KMS-11 (cell line): ENCODE measurements around the gene FIGLA.
"Not testable (repeated sequence)": the region's sequence is repeated elsewhere in the genome, so short reads cannot be mapped to it uniquely, and the experiment has no call there.

Experiments
- H2AFZ ChIP-seq: fragments of 200-600 bp; sonication (generic); 2 replicates; pipeline ENCODE4 v1.6.1; 2016; ENCODE audit warnings: antibody characterized with exemption, mixed run types, low read depth
- H3K27ac ChIP-seq: fragments of 200-600 bp; sonication (generic); 2 replicates; pipeline ENCODE4 v1.6.1; 2016; ENCODE audit warnings: mild to moderate bottlenecking, mixed run types
- H3K27me3 ChIP-seq: fragments of 200-600 bp; sonication (generic); 2 replicates; pipeline ENCODE4 v1.6.1; 2017; ENCODE audit warnings: mild to moderate bottlenecking, low read depth, mixed run types, moderate library complexity; ENCODE audit not compliant: insufficient read depth
- H3K36me3 ChIP-seq: fragments of 200-600 bp; sonication (generic); 2 replicates; pipeline ENCODE4 v1.6.1; 2017; ENCODE audit warnings: mild to moderate bottlenecking, mixed run types; ENCODE audit not compliant: insufficient read depth
- H3K4me1 ChIP-seq: fragments of 200-600 bp; sonication (generic); 2 replicates; pipeline ENCODE4 v1.6.1; 2016; ENCODE audit warnings: mild to moderate bottlenecking, low read depth, mixed run types; ENCODE audit not compliant: poor library complexity, severe bottlenecking
- H3K4me2 ChIP-seq: fragments of 200-600 bp; sonication (generic); 2 replicates; pipeline ENCODE4 v1.7.0; 2016; ENCODE audit warnings: mild to moderate bottlenecking, mixed run types
- H3K4me3 ChIP-seq: fragments of 200-600 bp; sonication (generic); IDR thresholded peaks from 2 replicates; pipeline ENCODE4 v1.6.1; 2017; ENCODE audit warnings: low read depth, low read length, mixed read lengths; ENCODE audit not compliant: insufficient read depth
- H3K79me2 ChIP-seq: fragments of 200-600 bp; sonication (generic); 2 replicates; pipeline ENCODE4 v1.6.1; 2016; ENCODE audit warnings: low read depth, mixed run types; ENCODE audit not compliant: insufficient read depth
- H3K9ac ChIP-seq: fragments of 200-600 bp; sonication (generic); 2 replicates; pipeline ENCODE4 v1.6.1; 2016; ENCODE audit warnings: mild to moderate bottlenecking, mixed run types
- H4K20me1 ChIP-seq: fragments of 200-600 bp; sonication (generic); 2 replicates; pipeline ENCODE4 v1.6.1; 2016; ENCODE audit warnings: mild to moderate bottlenecking, mixed run types; ENCODE audit not compliant: insufficient read depth
- CTCF ChIP-seq: fragments of 200-600 bp; sonication (generic); conservative IDR thresholded peaks from 2 replicates; pipeline ENCODE4 v1.6.1; 2017; ENCODE audit warnings: low read depth, mild to moderate bottlenecking, antibody characterized with exemption, low read length, moderate library complexity, mixed read lengths

FIGLA gene

GRCh38 chr2:70743677-70744076 is 46.8 kb downstream of the FIGLA start:
- Histone ChIP-seq H3K9ac (no peak overlapping the region), H3K4me1 (peaks cover 9% of the 10 kb centered on the region), H3K4me2 (no peak overlapping the region), H3K36me3 (no peaks in the 10 kb centered on the region; the same call in 1 of the 2 replicates), H4K20me1 (no peaks in the 10 kb centered on the region), H3K27ac (no peak overlapping the region), H2AFZ (no peak overlapping the region), H3K27me3 (no peaks in the 10 kb centered on the region), H3K4me3 (no peak overlapping the region), H3K79me2 (peaks cover 18% of the 10 kb centered on the region)
- no peak for TF ChIP-seq CTCF

GRCh38 chr2:70743068-70743467 is 47.4 kb downstream of the FIGLA start:
- Histone ChIP-seq H3K27ac (no peak overlapping the region), H3K27me3 (no peaks in the 10 kb centered on the region), H3K36me3 (no peaks in the 10 kb centered on the region; the same call in 1 of the 2 replicates), H3K4me3 (no peak overlapping the region), H3K4me2 (no peak overlapping the region), H3K4me1 (peaks cover 5% of the 10 kb centered on the region), H4K20me1 (no peaks in the 10 kb centered on the region), H2AFZ (no peak overlapping the region), H3K9ac (no peak overlapping the region), H3K79me2 (peaks cover 18% of the 10 kb centered on the region)
- TF ChIP-seq CTCF = no peak

- H4K20me1 ChIP-seq, H3K4me1 ChIP-seq, H3K27ac ChIP-seq, H2AFZ ChIP-seq, H3K4me3 ChIP-seq, H3K4me2 ChIP-seq, H3K36me3 ChIP-seq, H3K9ac ChIP-seq, H3K27me3 ChIP-seq: not testable (repeated sequence)
- peaks cover 29% of the 10 kb centered on the region for H3K79me2 ChIP-seq
Measured at GRCh38 chr2:70739492-70739891, 51.0 kb downstream of the FIGLA start.

- H3K36me3 ChIP-seq = no peaks in the 10 kb centered on the region; the same call in 1 of the 2 replicates
- no peak overlapping the region for H2AFZ ChIP-seq
- no peak for TF ChIP-seq CTCF
- no peak overlapping the region for H3K4me3 ChIP-seq
- no peaks in the 10 kb centered on the region for H3K4me1 ChIP-seq
- H3K9ac ChIP-seq = no peak overlapping the region
- H3K4me2 ChIP-seq = no peak overlapping the region
- peaks cover 29% of the 10 kb centered on the region for H3K79me2 ChIP-seq
- no peak overlapping the region for H3K27ac ChIP-seq
- H3K27me3 ChIP-seq = no peaks in the 10 kb centered on the region
- no peaks in the 10 kb centered on the region for H4K20me1 ChIP-seq
Measured at GRCh38 chr2:70738159-70738558, 52.3 kb downstream of the FIGLA start.

GRCh38 chr2:70735071-70735470 is 55.4 kb downstream of the FIGLA start:
- no peaks in the 10 kb centered on the region for H4K20me1 ChIP-seq
- H3K4me3 ChIP-seq = no peak overlapping the region
- no peak for TF ChIP-seq CTCF
- no peaks in the 10 kb centered on the region for H3K4me1 ChIP-seq
- H2AFZ ChIP-seq = no peak overlapping the region
- no peak overlapping the region for H3K9ac ChIP-seq
- H3K4me2 ChIP-seq = no peak overlapping the region
- no peak overlapping the region for H3K27ac ChIP-seq
- no peaks in the 10 kb centered on the region for H3K27me3 ChIP-seq
- peaks cover 25% of the 10 kb centered on the region for H3K79me2 ChIP-seq
- no peaks in the 10 kb centered on the region; the same call in 1 of the 2 replicates for H3K36me3 ChIP-seq
